Epithelial cell of esophagus (primary cell): ENCODE results near the gene TOLLIP.

Source experiments
- DNase-seq: peaks from one replicate; pipeline ENCODE4 v3.0.0; 2010; ENCODE audit warnings: low read depth
- H3K4me3 ChIP-seq: 2 replicates; pipeline ENCODE4 v1.5.1; 2011; ENCODE audit warnings: mild to moderate bottlenecking, low read length, control low read depth
- CTCF ChIP-seq: IDR thresholded peaks from 2 replicates; pipeline ENCODE4 v1.5.1; 2011; ENCODE audit warnings: low read depth, mild to moderate bottlenecking, low read length, control low read depth, inconsistent platforms; ENCODE audit not compliant: insufficient read depth; ENCODE audit errors: missing control alignments

The TOLLIP gene

GRCh38 chr11:1276866-1277615 lies 32.4 kb downstream of the TOLLIP start:
- no peak for DNase-seq
- no peak overlapping the region for H3K4me3 ChIP-seq
- no peak for TF ChIP-seq CTCF

- H3K4me3 ChIP-seq, result no peak overlapping the region
- DNase-seq, result no peak
- TF ChIP-seq CTCF, result no peak
Measured at GRCh38 chr11:1276041-1276790, 33.2 kb downstream of the TOLLIP start.

GRCh38 chr11:1275021-1275420 lies 34.4 kb downstream of the TOLLIP start:
- DNase-seq, result no peak
- H3K4me3 ChIP-seq, result no peak overlapping the region
- no peak for TF ChIP-seq CTCF

GRCh38 chr11:1274501-1274900 lies 34.9 kb downstream of the TOLLIP start:
- no peak for TF ChIP-seq CTCF
- no peak overlapping the region for H3K4me3 ChIP-seq
- no peak for DNase-seq

GRCh38 chr11:1272531-1272930 lies 36.9 kb downstream of the TOLLIP start:
- no peak for DNase-seq
- TF ChIP-seq CTCF, result no peak

GRCh38 chr11:1271927-1272326 lies 37.5 kb downstream of the TOLLIP start:
- no peak for DNase-seq
- no peak for TF ChIP-seq CTCF
- no peak overlapping the region for H3K4me3 ChIP-seq

More at GRCh38 chr11:1272531-1272930, 36.9 kb downstream of the TOLLIP start:
- no peak overlapping the region for H3K4me3 ChIP-seq
